GM18517 (cell line): Measurements from ENCODE around the gene EVI5.
A peak's percentile ranks its signal among the peaks of the same experiment; 100 is the strongest.

Source experiments
- ATAC-seq: cut with Tn5 transposase; IDR thresholded peaks from one replicate; pipeline ENCODE4 v1.9.1; 2021; ENCODE audit warnings: mild to moderate bottlenecking, moderate library complexity; ENCODE audit not compliant: unreplicated experiment

EVI5 gene

GRCh38 chr1:92465256-92465647 lies 319.7 kb downstream of the EVI5 start:
- no peak for ATAC-seq

- no peak for ATAC-seq
Observed at GRCh38 chr1:92464588-92465255, 320.2 kb downstream of the EVI5 start.

- ATAC-seq: peak; percentile 82
Observed at GRCh38 chr1:92461364-92462097, 323.4 kb downstream of the EVI5 start.

GRCh38 chr1:92459871-92460320 lies 325.0 kb downstream of the EVI5 start:
- no peak for ATAC-seq
